H1 (cell line): Measurements from ENCODE around the gene CKB.
A peak's percentile ranks its signal among the peaks of the same experiment; 100 is the strongest.

ENCODE experiments used
- CHD2 ChIP-seq: IDR thresholded peaks from 2 replicates; pipeline ENCODE4 v1.6.1; 2012; ENCODE audit warnings: low read length, improper control_type of control experiment
- EZH2 ChIP-seq: fragments of 200-600 bp; sonication (generic); IDR thresholded peaks from 2 replicates; pipeline ENCODE4 v1.7.1; 2012; ENCODE audit warnings: low read depth, mild to moderate bottlenecking, moderate library complexity, low read length, inconsistent platforms; ENCODE audit not compliant: severe bottlenecking
- POLR2AphosphoS5 ChIP-seq: IDR thresholded peaks from 2 replicates; pipeline ENCODE4 v1.6.1; 2011; ENCODE audit warnings: low read depth, low read length
- TF ChIP-seq, protein P1 (sequence below), 3 experiments: IDR thresholded peaks; 1 replicate in 2 of 3; 2 replicates in 1 of 3; pipeline versions ENCODE4 v1.5.1 to v1.6.1; 2011; ENCODE audit warnings: low read length in 3 of 3, mild to moderate bottlenecking in 3 of 3, inconsistent platforms in 2 of 3, low read depth in 1 of 3, moderate library complexity in 1 of 3; ENCODE audit not compliant: insufficient read depth in 1 of 3; ENCODE audit errors: control extremely low read depth in 1 of 3

DNA sequence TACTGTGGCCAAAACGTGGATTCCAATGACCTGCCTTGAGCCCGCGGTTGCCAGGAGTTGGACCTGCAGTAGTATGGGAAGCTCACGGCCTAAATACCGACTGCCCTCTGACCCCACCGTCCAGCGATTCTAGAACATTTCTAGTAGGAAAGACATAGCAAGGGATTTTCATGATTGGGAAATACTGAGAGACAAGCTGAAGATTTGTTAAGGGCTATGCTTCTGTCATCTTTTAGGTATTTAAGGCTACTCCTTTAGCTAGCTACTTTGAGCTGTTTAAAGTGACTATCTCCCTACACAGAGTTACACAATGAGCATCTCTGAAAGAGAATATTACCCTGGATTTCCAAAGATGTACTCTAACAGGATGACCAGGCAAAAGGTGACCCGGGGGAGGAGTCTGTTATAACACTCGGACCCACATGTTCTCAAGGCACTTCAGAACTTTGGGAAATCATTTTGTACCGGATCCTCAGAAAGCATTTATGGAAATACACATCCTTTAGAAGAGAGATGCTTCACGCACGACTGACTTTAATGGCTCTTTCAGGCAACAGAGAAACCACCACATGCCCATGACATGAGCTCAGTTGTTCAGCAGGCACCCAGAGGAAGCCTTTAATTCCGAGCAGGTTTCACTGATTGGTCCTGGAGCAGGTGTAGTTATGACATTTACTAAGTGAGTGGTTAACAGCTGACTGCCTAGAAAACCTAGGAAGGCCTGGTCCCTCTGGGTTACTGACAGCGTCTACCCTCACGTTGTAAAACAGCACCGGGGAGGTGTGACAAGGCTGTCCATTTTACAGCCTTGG is 35.6 kb upstream of the CKB start:
- peak; percentile 22; the same call in 1 of the 2 replicates for TF ChIP-seq POLR2AphosphoS5
- TF ChIP-seq, protein P1, sequence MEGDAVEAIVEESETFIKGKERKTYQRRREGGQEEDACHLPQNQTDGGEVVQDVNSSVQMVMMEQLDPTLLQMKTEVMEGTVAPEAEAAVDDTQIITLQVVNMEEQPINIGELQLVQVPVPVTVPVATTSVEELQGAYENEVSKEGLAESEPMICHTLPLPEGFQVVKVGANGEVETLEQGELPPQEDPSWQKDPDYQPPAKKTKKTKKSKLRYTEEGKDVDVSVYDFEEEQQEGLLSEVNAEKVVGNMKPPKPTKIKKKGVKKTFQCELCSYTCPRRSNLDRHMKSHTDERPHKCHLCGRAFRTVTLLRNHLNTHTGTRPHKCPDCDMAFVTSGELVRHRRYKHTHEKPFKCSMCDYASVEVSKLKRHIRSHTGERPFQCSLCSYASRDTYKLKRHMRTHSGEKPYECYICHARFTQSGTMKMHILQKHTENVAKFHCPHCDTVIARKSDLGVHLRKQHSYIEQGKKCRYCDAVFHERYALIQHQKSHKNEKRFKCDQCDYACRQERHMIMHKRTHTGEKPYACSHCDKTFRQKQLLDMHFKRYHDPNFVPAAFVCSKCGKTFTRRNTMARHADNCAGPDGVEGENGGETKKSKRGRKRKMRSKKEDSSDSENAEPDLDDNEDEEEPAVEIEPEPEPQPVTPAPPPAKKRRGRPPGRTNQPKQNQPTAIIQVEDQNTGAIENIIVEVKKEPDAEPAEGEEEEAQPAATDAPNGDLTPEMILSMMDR (IDR thresholded peaks at IDR 0.05; ENCODE audit: control extremely low read depth in 1 of 3, insufficient read depth in 1 of 3, low read depth in 1 of 3, low read length in 3 of 3), result no peak
- TF ChIP-seq EZH2, result no peak
- no peak for TF ChIP-seq CHD2
